GM19372 (cell line): ENCODE measurements around the gene UNC119.

Source experiments
- ATAC-seq: cut with Tn5 transposase; IDR thresholded peaks from one replicate; pipeline ENCODE4 v1.9.1; 2021; ENCODE audit warnings: mild to moderate bottlenecking, low read depth, moderate library complexity; ENCODE audit not compliant: unreplicated experiment

UNC119 gene

DNA sequence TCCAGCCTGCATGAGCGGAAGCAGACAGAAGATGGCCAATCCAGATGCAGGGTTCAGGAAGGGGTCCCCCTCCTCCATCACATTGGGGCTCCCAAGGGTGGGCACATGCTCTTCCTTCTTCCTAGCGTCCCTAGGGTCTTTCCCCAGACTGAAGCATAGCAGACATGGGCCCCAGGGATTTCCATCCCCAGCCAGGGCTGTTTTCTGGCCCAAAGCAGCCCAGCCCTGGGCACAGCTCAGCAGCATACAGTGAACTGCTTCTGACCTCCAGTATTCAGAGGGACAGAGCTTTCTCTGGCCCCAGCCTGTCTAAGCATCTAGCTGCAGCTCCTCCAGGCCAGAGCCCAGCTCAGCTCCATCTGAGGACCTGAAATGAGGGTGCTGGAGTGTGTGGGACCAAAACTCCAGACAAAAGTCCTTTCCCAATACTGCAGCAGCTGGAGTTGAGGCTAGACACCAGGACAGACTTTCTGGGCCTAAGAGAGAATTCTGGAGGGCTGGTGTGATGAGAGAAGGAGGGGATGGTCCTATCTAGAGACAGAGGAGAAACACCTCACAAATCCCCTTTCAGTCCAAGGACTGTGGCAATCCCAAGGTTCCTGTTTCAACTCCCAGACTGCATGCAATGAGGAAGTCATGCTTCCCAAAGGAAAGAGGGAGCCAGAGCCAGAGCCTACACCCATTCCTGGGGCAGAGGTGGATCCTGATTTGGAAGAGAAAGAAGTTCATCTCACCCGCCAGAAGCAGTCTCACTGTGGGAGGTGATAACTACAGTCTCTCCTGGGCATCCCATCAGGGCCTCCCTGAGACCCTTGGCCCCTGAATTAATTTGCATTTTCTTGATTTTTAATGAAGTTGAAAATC is 50.8 kb downstream of the UNC119 start:
- ATAC-seq = no peak

DNA sequence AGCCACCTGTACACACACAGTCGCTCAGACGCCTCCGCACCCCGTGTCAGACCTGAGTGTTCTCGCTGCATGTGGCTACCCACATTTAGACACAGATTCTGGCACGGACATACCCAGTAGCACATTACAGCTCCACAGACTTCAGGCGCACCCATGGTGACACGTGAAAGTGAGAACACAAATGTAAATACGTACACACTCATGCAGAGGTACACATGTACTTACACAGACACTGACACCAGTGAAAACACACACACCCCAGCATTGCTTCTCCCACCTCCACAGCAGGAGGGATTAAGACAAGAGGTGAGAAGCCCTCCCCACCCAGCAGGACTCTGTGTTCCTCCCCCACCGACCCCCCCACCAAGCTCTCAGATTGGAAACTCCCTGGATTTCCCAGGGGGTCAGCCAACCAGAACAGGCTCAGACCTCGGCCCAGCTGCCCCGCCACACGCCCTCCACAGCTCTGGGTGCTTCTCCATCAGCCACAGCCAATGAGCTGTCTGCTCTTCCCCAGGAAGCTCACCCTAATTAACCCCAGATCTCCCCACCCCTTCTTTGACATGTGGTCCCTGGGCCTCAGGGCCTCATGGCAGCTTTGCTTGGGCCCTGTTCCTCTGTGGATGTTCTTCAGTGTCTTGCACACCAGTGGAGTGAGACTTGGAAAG is 51.6 kb downstream of the UNC119 start:
- peak; percentile 59 for ATAC-seq

DNA sequence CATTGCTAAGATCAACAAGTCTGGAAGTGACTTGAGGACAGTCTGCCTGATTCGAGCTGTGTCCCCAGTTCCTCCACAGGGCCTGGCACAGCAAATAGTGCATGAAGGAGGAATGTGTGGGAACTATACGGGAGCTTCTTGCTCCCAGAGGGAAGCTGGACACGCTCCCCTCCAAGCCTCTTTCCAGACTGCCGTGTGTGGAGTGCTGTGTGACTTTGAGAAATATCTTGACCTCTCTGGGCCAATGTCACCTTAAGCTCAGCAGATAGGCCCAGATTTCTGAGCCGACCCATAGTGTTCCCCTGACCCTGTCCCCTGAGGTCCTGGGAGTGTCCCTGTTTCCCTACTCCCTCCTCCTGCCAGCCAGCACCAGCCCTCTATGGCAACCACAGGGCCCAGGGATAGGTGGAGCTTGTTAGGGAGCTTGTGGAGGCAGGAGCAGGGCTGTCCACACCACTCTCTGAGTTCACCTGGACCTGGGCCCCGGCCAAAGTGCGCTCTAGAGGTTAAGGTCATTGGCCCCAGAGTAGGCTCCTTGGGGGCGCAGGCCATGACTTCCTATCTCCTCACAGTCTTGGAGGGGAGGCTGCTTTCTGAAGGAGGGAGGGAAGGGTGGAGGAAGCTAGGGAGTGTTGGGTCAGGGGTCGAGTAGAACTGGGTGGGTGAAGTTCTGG is 52.6 kb downstream of the UNC119 start:
- no peak for ATAC-seq

DNA sequence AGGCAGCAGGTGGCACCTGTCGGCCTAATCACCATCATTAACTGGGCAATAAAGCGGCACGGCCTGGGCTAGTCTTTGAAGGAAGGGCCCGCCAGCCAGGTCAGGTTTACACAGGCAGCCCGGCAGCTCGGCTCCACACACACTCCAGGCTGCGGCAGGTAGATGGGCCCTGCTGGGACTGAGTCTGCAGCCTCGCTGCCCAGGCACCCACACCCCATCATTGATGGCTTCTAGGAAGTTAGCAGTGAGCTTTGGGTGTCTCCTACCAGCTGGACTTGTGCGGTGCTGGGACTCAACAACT is 53.1 kb downstream of the UNC119 start:
- no peak for ATAC-seq

DNA sequence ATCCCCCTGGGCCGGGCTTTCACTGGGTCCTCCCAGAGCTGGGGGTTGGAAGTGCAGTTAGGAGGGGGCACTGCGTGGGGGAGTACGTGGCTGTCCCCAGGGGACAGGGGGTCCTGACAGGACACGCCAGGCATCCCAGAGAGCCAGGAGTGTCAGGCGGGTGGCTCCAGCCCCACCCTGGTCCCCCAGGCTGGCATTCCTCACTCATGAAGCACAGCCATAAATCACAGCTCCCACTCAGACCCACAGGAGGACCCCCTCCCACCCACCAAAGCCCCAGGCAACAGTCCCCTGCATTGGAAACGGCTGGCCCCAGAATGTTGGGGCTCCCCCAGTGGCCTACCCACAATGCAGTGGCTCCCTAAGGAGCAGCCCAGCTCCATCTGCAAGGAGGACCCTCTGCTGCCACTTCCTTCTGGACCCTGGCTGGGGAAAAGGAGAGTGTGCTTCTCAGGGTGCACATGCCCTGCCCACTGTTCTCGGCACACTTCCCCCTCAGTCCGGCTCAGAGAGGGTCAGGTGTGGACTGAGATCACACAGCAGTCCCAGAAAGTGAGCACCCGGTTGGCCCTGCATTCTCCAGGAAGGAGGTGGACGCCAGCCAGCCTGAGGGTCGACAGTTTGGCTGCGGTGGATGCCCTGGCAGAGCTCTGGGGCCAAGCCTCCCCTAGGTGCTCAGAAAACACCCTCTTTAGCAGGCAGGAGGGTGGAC is 53.6 kb downstream of the UNC119 start:
- ATAC-seq = no peak

DNA sequence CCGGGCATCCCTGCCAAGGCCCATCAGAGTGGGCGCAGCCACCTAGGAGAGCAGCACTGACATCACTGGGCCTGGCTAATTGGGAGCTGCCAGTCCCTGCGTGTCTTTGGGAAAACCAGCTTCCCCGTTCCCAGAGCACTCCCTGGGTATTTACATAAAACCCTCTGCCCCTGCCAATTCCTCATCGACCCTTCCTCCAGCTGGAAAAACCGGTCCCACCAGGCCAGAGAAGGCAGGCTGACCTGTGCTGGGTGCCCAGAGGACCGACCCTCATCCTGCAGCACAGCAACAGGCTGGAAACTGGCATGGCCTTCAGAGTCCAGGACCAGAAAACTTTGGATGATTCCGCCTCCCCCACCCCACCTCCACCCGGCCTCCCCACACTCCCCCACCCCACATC is 54.5 kb downstream of the UNC119 start:
- ATAC-seq = no peak
